Thyroid gland (tissue), 4 donors: ENCODE measurements around the gene SVOP. TPM values are rescaled to one million over a fixed set of nuclear protein-coding genes. Genes with fewer than 3 reads are reported as not detected.

Source experiments
- DNase-seq, 2 donors: peaks; one replicate each; pipeline ENCODE4 v3.0.0-alpha.2; 2019
- H3K27ac ChIP-seq, 3 donors: fragments of 200-600 bp; sonication (generic); 1 replicate in 2 of 3; 2 replicates in 1 of 3; pipeline ENCODE4 v1.5.1; 2016 to 2019; ENCODE audit warnings: mild to moderate bottlenecking in 1 of 3, moderate library complexity in 1 of 3
- H3K27me3 ChIP-seq: fragments of 200-600 bp; sonication (generic); one replicate; pipeline ENCODE4 v1.5.1; 2019
- H3K36me3 ChIP-seq, 2 donors: fragments of 200-600 bp; sonication (generic); one replicate each; pipeline ENCODE4 v1.5.1; 2016 to 2019
- H3K4me1 ChIP-seq, 2 donors: fragments of 200-600 bp; sonication (generic); one replicate each; pipeline ENCODE4 v1.5.1; 2017 to 2019
- H3K4me3 ChIP-seq, 3 donors: fragments of 200-600 bp; sonication (generic); replicated peaks in 1 of 3; 1 replicate in 2 of 3; 2 replicates in 1 of 3; pipeline ENCODE4 v1.5.1; 2016; ENCODE audit warnings: mild to moderate bottlenecking in 1 of 3
- H3K9me3 ChIP-seq: fragments of 200-600 bp; sonication (generic); one replicate; pipeline ENCODE4 v1.5.1; 2017
- POLR2A ChIP-seq, 2 donors: fragments of 450-650 bp; IDR thresholded peaks; one replicate each; pipeline ENCODE4 v1.6.1; 2017; ENCODE audit warnings: antibody characterized with exemption in 2 of 2, mild to moderate bottlenecking in 2 of 2, moderate library complexity in 1 of 2
- WGBS, 2 donors: methylation state at CpG; one replicate each; pipeline ENCODE4 v1.1.5; 2017; 5-methylcytosine and 5-hydroxymethylcytosine counted together
- intact Hi-C: fragments of 100-400 bp; cut with DNase I; formaldehyde crosslinking; loops from one replicate; pipeline ENCODE4 v1.15.1; 2023
- total RNA-seq, 4 donors: library from RNA; depleted of rRNA; stranded (reverse); fragments of >200 nt; gene quantifications; one replicate each; pipeline ENCODE4 v1.2.3, GENCODE V29; 2016
- TF ChIP-seq, protein P1 (sequence below), 6 experiments: fragments of 200-600 bp in 3 of 6; fragments of 450-650 bp in 3 of 6; sonication (generic) in 3 of 6; IDR thresholded peaks; one replicate each; pipeline ENCODE4 v1.5.1; 2016 to 2019; ENCODE audit warnings: antibody characterized with exemption in 6 of 6, mild to moderate bottlenecking in 2 of 6, inconsistent platforms in 1 of 6, moderate library complexity in 1 of 6

The SVOP gene
- total RNA-seq, 4 donors from 2014 or later: not detected

DNA sequence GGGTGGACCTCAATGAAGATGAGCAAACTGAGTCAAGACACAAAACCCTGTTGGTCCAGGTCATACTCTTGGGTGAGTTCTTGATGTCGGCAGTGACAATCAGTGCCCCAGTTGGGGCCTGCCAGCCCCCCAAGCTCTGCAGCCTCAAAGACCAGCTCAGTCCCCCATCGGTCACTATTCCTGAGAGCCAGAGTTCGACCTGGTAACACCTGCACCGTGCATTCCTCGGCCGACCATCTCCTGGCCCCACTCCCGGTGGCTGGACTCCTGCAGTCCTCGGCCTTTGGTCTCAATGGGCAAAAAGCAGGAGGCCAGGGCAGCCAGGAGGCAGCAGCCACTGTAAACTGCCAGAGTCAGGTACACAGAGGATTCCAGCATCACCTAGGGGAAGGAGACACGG, 108.5 kb downstream of the SVOP start:
- peaks cover 3 to 8% of the 10 kb centered on the region in 2 donors for H3K4me1 ChIP-seq
- 93 to 98% methylated on average over 4 to 9 of the region's 9 CpGs for WGBS, 2 donors
- no peaks in the 10 kb centered on the region for H3K27me3 ChIP-seq
- DNase-seq: no peak
- H3K4me3 ChIP-seq: no peak overlapping the region
- TF ChIP-seq POLR2A (IDR thresholded peaks at IDR 0.05): no peak
- TF ChIP-seq, protein P1, sequence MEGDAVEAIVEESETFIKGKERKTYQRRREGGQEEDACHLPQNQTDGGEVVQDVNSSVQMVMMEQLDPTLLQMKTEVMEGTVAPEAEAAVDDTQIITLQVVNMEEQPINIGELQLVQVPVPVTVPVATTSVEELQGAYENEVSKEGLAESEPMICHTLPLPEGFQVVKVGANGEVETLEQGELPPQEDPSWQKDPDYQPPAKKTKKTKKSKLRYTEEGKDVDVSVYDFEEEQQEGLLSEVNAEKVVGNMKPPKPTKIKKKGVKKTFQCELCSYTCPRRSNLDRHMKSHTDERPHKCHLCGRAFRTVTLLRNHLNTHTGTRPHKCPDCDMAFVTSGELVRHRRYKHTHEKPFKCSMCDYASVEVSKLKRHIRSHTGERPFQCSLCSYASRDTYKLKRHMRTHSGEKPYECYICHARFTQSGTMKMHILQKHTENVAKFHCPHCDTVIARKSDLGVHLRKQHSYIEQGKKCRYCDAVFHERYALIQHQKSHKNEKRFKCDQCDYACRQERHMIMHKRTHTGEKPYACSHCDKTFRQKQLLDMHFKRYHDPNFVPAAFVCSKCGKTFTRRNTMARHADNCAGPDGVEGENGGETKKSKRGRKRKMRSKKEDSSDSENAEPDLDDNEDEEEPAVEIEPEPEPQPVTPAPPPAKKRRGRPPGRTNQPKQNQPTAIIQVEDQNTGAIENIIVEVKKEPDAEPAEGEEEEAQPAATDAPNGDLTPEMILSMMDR (IDR thresholded peaks at IDR 0.05): no peak
- H3K27ac ChIP-seq: no peak overlapping the region
- H3K36me3 ChIP-seq: no peaks in the 10 kb centered on the region
- intact Hi-C loops: no loop called here
- no peaks in the 10 kb centered on the region for H3K9me3 ChIP-seq

- intact Hi-C loops: no loop called here
- Histone ChIP-seq H3K4me3 (no peak overlapping the region), H3K9me3 (no peaks in the 10 kb centered on the region), H3K4me1 (peaks cover 3 to 8% of the 10 kb centered on the region in 2 donors), H3K36me3 (no peaks in the 10 kb centered on the region), H3K27me3 (no peaks in the 10 kb centered on the region), H3K27ac (no peak overlapping the region)
- TF ChIP-seq, protein P1 (IDR thresholded peaks at IDR 0.05): no peak
- no peak for TF ChIP-seq POLR2A (IDR thresholded peaks at IDR 0.05)
- 68 to 80% methylated on average over 5 to 6 of the region's 6 CpGs for WGBS, 2 donors
- no peak for DNase-seq
Observed at GRCh38 chr12:108911915-108912314, 109.0 kb downstream of the SVOP start.

DNA sequence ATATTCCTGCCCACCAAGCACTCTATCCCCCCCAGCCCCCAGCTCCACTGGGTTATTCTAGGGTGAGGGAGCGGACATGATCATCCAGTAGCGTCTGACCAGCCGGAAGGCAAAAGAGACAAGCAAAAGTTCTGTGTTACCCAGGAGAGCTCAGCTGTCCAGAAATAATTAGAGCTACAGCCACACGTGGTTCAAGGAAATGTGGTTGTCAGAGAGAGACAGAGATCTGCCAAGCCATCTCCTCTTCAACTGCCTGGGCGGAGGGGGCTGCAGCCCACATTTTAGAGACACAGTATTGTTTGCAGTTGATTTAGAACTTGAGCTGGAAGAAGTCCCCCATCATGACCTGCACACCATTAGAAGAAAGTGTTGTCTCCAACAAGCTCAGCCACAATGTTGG, 110.5 kb downstream of the SVOP start:
- H3K27ac ChIP-seq: no peak overlapping the region
- TF ChIP-seq, protein P1 (IDR thresholded peaks at IDR 0.05): no peak
- TF ChIP-seq POLR2A (IDR thresholded peaks at IDR 0.05): no peak
- WGBS, 2 donors: 83 to 88% methylated on average over 5 of the region's 5 CpGs
- intact Hi-C loops: no loop called here
- no peaks in the 10 kb centered on the region for H3K27me3 ChIP-seq
- no peaks in the 10 kb centered on the region for H3K36me3 ChIP-seq
- H3K4me1 ChIP-seq: peaks cover 3 to 8% of the 10 kb centered on the region in 2 donors
- no peak for DNase-seq
- H3K9me3 ChIP-seq: no peaks in the 10 kb centered on the region
- no peak overlapping the region for H3K4me3 ChIP-seq

- no peaks in the 10 kb centered on the region for H3K4me1 ChIP-seq
- no peaks in the 10 kb centered on the region for H3K36me3 ChIP-seq
- intact Hi-C loops: no loop called here
- no peak overlapping the region for H3K4me3 ChIP-seq
- no peak overlapping the region for H3K27ac ChIP-seq
- no peak for DNase-seq
- WGBS, 2 donors: 5 to 21% methylated on average over 2 of the region's 2 CpGs
- no peaks in the 10 kb centered on the region for H3K9me3 ChIP-seq
- no peak for TF ChIP-seq POLR2A (IDR thresholded peaks at IDR 0.05)
- TF ChIP-seq, protein P1 (IDR thresholded peaks at IDR 0.05): no peak
- no peaks in the 10 kb centered on the region for H3K27me3 ChIP-seq
Observed at GRCh38 chr12:108907839-108908351, 113.0 kb downstream of the SVOP start.

DNA sequence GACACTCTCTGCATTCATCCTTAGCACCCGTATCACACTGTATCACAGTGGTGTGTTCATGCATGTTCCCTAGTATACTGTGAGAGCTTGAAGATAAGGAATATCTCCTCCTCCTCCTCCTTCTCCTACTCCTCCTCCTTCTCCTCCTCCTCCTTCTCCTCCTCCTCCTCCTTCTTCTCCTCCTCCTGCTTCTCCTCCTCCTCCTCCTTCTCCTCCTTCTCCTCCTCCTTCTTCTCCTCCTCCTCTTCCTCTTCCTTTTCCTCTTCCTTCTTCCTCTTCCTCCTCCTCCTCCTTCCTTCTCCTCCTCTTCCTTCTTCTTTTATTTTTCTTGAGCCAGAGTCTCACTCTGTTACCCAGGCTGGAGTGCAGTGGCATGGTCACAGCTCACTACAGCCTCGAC, 113.9 kb downstream of the SVOP start:
- no peaks in the 10 kb centered on the region for H3K27me3 ChIP-seq
- H3K27ac ChIP-seq: no peak overlapping the region
- WGBS, 2 donors: 85 to 90% methylated on average over 2 of the region's 2 CpGs
- H3K9me3 ChIP-seq: no peaks in the 10 kb centered on the region
- intact Hi-C loops: no loop called here
- DNase-seq: no peak
- H3K36me3 ChIP-seq: no peaks in the 10 kb centered on the region
- no peaks in the 10 kb centered on the region for H3K4me1 ChIP-seq
- H3K4me3 ChIP-seq: no peak overlapping the region
- no peak for TF ChIP-seq POLR2A (IDR thresholded peaks at IDR 0.05)
- TF ChIP-seq, protein P1 (IDR thresholded peaks at IDR 0.05): no peak
